AG09319 (cell line): ENCODE measurements around the gene HAT1.

ENCODE experiments used
- DNase-seq: peaks from one replicate; pipeline ENCODE4 v3.0.0-alpha.2; 2010; ENCODE audit warnings: low read depth; ENCODE audit errors: extremely low read depth
- CTCF ChIP-seq: IDR thresholded peaks from 2 replicates; pipeline ENCODE4 v1.5.1; 2011; ENCODE audit warnings: low read depth, mild to moderate bottlenecking, inconsistent platforms, low read length, moderate library complexity

The HAT1 gene

GRCh38 chr2:171902840-171903420, 19.3 kb upstream of the HAT1 start:
- no peak for DNase-seq
- no peak for TF ChIP-seq CTCF

GRCh38 chr2:171908235-171908634, 14.0 kb upstream of the HAT1 start:
- no peak for TF ChIP-seq CTCF

GRCh38 chr2:171909266-171909665, 13.0 kb upstream of the HAT1 start:
- DNase-seq, result no peak
- TF ChIP-seq CTCF, result no peak

More at GRCh38 chr2:171908235-171908634, 14.0 kb upstream of the HAT1 start:
- no peak for DNase-seq

GRCh38 chr2:171910494-171910893, 11.8 kb upstream of the HAT1 start:
- TF ChIP-seq CTCF, result no peak
- no peak for DNase-seq

- no peak for DNase-seq
- TF ChIP-seq CTCF, result no peak
These were observed 8.7 kb upstream of the HAT1 start for GRCh38 chr2:171913517-171913916.

- no peak for TF ChIP-seq CTCF
- no peak for DNase-seq
These were observed 2.8 kb upstream of the HAT1 start for GRCh38 chr2:171919453-171919852.

GRCh38 chr2:171921970-171922229, 361 bp upstream of the HAT1 start:
- TF ChIP-seq CTCF, result no peak
- DNase-seq, result no peak
